Epithelial cell of prostate (primary cell): Measurements from ENCODE around the gene CDH5.

Experiments used
- DNase-seq: peaks from one replicate; pipeline ENCODE4 v3.0.0-alpha.2; 2011; ENCODE audit warnings: low read depth, low spot score
- H3K27ac ChIP-seq: fragments of 450-650 bp; 2 replicates; pipeline ENCODE4 v1.5.1; 2017; ENCODE audit warnings: mild to moderate bottlenecking

CDH5 gene

DNA sequence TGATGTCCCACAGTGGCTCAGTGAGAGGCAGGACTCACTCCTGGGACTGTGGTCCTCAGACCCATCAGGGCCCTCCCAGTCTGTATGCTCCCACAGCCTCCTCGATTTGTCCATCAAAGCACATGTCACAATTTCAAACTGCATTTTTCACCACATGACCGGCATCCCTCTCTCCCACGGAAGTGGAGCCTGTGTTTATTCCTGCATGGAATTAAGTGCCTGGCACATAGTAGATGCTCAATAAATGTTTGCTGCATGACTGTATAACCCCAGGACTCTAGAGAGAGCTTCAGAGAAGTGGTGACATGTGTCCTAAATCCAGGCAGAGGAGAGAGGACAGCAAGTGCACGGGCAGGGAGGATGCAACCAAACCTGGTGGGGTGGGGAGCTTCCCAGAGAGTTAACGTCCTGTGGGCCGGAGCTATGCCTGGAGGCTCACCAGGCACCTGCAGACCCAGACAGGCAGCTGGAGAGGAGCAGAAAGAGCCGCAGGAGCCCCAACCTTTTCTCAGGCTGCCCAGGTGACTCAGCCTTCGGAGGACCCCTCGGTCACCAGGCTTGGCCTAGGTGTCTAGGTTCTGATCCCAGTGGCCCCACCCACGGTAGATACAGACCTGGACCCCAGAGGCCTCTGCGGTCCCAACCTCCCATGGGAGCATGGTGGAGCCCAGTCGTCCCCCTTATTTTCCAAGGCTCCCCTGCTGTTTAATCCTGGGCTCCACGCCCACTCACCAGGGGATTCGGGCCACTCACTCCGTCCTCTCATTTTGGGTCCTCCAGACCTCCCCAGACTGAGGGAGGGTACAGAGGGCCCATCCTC, 5.8 kb downstream of the CDH5 start:
- no peak overlapping the region for H3K27ac ChIP-seq
- DNase-seq, result no peak

GRCh38 chr16:66372898-66373155, 6.3 kb downstream of the CDH5 start:
- no peak for DNase-seq

DNA sequence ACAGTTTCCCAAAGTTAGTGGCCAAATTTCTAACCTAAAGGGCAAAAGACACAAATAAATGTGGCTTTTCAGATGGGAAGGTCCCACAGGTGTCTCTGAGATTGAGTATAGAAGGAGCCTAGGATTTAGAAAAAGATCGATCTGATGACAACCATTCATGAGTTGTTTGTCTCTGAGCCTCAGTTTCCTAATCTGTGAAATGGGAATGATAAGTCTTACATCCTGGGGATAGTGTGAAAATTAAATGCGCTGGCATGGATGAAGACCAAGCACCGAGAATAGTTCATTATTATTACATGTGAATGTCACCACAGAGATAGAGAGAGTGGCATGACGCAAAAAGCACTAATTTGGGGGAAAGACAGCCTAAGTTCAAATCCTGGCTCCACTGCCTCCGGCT, 7.2 kb downstream of the CDH5 start:
- H3K27ac ChIP-seq, result no peak overlapping the region
- DNase-seq, result no peak

More at GRCh38 chr16:66372898-66373155, 6.3 kb downstream of the CDH5 start:
- no peak overlapping the region for H3K27ac ChIP-seq

DNA sequence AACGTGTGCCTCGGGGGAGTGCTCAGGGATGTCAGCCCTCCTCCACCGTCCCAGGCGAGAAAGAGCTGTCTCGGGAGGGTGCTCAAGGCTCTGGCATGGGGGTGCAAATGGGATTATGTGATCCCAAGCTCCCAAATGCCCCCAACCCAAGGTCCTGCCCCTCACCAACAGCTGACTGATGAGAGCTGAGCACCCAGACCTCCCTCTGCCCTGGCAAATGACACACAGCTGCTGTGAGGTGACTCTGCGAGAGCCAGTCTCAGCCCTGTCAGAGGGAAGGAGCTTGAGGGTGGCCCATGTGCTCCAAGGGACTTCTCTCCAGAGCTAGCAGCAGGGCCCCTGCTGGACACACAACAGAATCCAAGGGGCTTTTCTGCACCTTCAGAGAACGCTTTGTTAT, 7.7 kb downstream of the CDH5 start:
- H3K27ac ChIP-seq, result no peak overlapping the region

DNA sequence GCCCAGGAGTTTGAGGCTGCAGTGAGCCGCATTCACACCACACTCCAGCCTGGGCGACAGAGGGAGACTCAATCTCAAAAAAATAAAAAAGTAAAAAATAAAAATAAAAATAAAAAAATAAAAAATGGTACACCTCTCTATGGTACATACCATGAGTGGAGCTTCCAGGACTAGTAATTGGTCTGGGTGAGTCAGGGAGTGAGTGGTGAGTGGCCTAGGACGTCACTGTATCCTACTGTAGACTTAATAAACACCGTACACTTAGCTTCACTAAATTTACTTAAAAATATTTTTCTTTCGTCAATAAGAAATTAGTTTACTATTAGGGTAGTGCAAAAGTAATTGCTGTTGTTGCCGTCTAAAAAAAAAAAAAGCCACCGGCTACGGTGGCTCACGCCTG, 9.0 kb downstream of the CDH5 start:
- DNase-seq, result no peak
- no peak overlapping the region for H3K27ac ChIP-seq

More for the DNA sequence above, 7.7 kb downstream of the CDH5 start:
- DNase-seq, result no peak

DNA sequence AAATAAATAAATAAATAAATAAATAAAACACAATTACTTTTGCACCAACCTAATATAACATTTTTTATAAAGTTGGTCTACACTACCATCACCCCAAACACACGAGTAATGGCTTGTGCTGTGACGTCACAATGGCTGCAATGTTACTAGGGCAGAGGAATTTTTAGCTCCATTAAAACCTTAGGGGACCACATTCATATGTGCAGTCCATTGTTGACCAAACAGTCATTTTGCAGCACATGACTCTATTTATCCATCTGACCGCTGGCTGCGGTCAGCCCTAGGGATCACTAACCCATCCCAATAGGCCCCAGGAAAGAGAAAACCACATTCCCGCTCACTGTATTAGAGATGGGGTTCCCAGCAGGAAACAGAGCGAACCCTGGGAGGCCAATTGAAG, 9.6 kb downstream of the CDH5 start:
- DNase-seq, result no peak
- no peak overlapping the region for H3K27ac ChIP-seq

DNA sequence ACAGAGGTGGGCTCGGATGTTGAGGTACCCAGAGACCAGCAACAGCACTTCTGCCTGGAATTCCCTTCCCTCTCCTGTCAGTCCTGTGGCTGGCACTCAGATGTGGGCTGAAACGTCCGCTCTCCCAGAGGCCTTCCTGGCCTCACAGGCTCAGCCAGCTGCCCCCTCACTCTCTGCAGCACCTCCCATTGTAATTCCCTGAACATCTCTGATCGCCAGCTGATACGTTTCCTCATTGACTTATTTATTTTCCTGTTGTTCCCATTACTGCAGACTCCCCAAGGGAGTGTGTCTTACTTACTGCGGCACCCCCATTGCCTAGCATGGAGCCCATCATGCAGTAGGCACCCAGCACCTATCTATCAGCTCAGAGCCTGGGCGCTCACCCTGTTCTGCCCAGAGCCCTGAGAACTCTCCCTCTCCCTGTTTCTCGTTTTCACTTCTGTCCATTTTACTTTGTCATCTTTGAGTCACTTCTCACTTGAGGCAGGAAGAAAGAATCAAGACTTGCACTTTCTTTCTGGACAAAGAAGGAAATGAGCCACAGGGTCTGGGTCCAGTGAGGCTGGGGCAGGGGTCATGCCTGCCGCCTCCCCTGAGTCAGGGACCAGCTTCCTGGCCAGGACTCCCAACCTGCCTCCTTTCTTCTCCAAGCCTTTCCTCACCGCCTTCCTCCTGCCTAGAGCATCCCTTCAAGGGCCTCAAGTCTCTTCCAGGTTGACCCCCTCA, 10.2 kb downstream of the CDH5 start:
- no peak overlapping the region for H3K27ac ChIP-seq
- no peak for DNase-seq

GRCh38 chr16:66377324-66377723, 10.8 kb downstream of the CDH5 start:
- no peak overlapping the region for H3K27ac ChIP-seq
- DNase-seq, result no peak

- no peak for DNase-seq
- H3K27ac ChIP-seq, result no peak overlapping the region
These were observed 12.5 kb downstream of the CDH5 start for GRCh38 chr16:66378741-66379570.

DNA sequence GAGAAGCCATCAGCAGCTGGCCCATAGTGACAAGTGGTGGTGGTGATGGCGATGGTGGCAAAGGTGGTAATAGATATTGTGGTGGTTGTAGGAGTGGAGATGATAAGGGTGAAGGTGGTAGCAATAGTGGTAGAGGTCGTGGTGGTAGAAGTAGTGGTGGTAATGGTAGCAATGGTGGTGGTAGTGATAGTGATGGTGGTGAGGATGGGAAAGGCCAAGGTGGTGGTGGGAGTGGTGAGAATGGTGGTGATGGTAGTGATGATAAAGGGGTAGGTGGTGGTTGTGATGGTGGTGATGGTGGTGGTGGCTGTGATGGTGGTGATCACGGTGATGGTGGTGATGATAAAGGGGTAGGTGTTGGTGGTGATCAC, 13.1 kb downstream of the CDH5 start:
- no peak overlapping the region for H3K27ac ChIP-seq
- DNase-seq, result no peak

- no peak overlapping the region for H3K27ac ChIP-seq
- DNase-seq, result no peak
These were observed 13.9 kb downstream of the CDH5 start for GRCh38 chr16:66380421-66380820.

DNA sequence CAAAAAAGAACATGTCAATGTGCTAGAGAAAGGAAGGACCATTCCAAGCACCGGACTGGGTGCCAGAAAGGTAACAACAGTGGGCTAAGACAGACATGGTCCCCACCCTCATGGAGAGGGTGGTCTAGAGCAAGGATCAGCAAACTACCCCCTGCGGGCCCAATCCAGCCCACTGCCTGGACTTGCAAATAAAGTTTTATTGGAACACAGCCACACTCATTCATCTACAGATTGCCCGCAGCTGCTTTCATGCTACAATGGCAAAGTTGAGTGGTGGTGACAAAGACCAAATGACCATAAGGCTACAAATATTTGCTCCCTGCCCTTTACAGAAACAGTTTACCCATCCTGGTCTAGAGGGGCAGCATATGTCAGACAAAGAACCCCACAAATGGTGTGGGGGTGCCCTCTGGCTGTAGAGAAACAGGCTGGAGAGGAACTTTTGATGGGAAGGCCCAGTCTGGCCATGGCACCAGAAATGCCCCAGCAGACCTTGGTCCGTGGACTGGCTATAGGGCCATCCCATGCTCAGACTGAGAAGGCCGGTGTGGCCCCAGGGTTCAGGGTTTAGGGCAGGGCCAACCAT, 15.2 kb downstream of the CDH5 start:
- peak overlapping the region; percentile 81 for H3K27ac ChIP-seq
- no peak for DNase-seq

DNA sequence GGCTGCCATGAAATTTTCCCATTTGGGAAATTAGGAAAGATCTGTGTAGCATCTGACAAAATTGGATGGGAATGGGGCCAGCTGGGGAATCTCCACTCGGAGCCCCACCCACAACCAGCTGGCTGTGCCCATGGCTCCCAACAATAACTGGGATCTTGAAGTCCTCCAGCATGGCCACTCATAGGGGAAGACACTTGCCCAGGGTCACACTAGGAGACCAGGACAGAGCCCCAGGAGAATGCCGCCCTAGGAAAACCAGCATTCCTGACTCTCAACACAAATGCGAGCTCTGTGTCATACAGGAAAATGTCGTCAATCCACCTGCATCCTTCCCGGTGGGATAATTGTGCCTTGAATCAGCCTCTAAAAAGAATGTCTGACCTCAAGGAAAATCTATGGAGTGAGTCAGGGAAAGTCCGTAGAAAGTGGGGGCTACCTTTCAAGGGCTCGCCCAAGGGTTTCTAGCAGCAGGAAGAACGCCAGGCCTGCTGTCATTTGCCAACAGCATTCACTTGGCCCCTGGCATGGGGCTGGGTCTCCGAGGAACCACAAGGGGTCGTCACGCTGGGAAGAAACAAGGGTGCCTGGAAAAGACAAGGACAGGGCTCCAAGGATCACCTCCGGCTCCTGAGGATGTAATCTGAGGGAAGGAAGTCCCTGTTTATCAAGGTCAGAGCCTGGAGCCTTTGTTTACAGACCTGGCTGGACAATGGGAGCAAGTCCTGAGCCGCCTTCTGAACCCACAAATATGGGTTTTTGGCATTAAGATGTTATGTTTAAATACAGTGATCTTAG, 15.9 kb downstream of the CDH5 start:
- no peak for DNase-seq
- peak overlapping the region; percentile 81 for H3K27ac ChIP-seq

- H3K27ac ChIP-seq, result peak overlapping the region; percentile 81
- DNase-seq, result peak; percentile 12
These were observed 16.4 kb downstream of the CDH5 start for GRCh38 chr16:66382966-66383299.

- H3K27ac ChIP-seq, result peak overlapping the region; percentile 81
- no peak for DNase-seq
These were observed 17.1 kb downstream of the CDH5 start for GRCh38 chr16:66383551-66383950.

DNA sequence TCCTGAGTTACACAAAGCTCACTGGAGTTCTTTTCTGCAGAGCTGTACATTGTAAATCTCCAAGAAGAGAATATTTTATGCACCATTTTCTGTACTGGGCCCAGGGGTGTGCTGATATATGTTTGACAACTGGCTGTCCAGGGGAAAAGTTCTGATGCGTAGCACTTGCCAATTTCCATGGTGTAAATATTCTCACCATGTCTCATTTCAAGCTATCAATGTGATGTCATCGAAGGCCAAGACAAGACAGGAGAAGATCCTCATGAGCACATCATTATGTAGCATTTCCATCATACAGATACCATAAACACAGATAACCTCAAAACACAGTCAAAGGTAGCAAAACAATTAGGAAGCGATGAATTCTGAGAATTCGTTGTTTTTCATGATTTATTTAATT, 18.9 kb downstream of the CDH5 start:
- no peak for DNase-seq
- no peak overlapping the region for H3K27ac ChIP-seq

- no peak overlapping the region for H3K27ac ChIP-seq
- no peak for DNase-seq
These were observed 20.4 kb downstream of the CDH5 start for GRCh38 chr16:66386629-66387622.

GRCh38 chr16:66387817-66388332, 21.4 kb downstream of the CDH5 start:
- H3K27ac ChIP-seq, result no peak overlapping the region
- no peak for DNase-seq
